Ishikawa (cell line): Measurements from ENCODE around the gene HK1.

Experiments used
- CEBPB ChIP-seq: IDR thresholded peaks from 2 replicates; pipeline ENCODE4 v1.6.1; 2012
- CREB1 ChIP-seq: IDR thresholded peaks from 2 replicates; pipeline ENCODE4 v1.6.1; 2012; ENCODE audit warnings: low read depth
- EGR1 ChIP-seq: IDR thresholded peaks from 2 replicates; pipeline ENCODE4 v1.6.1; 2012
- EP300 ChIP-seq: IDR thresholded peaks from 2 replicates; pipeline ENCODE4 v1.6.1; 2012; ENCODE audit warnings: borderline replicate concordance
- FOXM1 ChIP-seq: IDR thresholded peaks from 2 replicates; pipeline ENCODE4 v1.6.1; 2012; ENCODE audit warnings: low read depth, borderline replicate concordance
- MAX ChIP-seq: IDR thresholded peaks from 2 replicates; pipeline ENCODE4 v1.6.1; 2012
- NFIC ChIP-seq: IDR thresholded peaks from 2 replicates; pipeline ENCODE4 v1.6.1; 2012
- RAD21 ChIP-seq: IDR thresholded peaks from 2 replicates; pipeline ENCODE4 v1.6.1; 2012; ENCODE audit warnings: low read depth
- TAF1 ChIP-seq: IDR thresholded peaks from 2 replicates; pipeline ENCODE4 v1.6.1; 2012; ENCODE audit warnings: low read depth, mild to moderate bottlenecking
- TCF12 ChIP-seq: IDR thresholded peaks from 2 replicates; pipeline ENCODE4 v1.6.1; 2012; ENCODE audit warnings: low read depth
- TEAD4 ChIP-seq: IDR thresholded peaks from 2 replicates; pipeline ENCODE4 v1.6.1; 2012
- USF1 ChIP-seq: IDR thresholded peaks from 2 replicates; pipeline ENCODE4 v1.6.1; 2012
- YY1 ChIP-seq: IDR thresholded peaks from 2 replicates; pipeline ENCODE4 v1.6.1; 2012; ENCODE audit warnings: low read depth
- ZBTB7A ChIP-seq: IDR thresholded peaks from 2 replicates; pipeline ENCODE4 v1.6.1; 2012; ENCODE audit warnings: low read depth
- TF ChIP-seq, protein P1 (sequence below): IDR thresholded peaks from 2 replicates; pipeline ENCODE4 v1.6.1; 2012; ENCODE audit warnings: low read depth, mild to moderate bottlenecking

The HK1 gene

GRCh38 chr10:69356187-69356586 is 77.9 kb downstream of the HK1 start:
- TF ChIP-seq TEAD4 = no peak
- TF ChIP-seq TCF12 = no peak
- no peak for TF ChIP-seq RAD21
- TF ChIP-seq EP300 = no peak
- no peak for TF ChIP-seq FOXM1
- TF ChIP-seq CEBPB = no peak
- no peak for TF ChIP-seq YY1
- no peak for TF ChIP-seq EGR1
- no peak for TF ChIP-seq USF1
- TF ChIP-seq TAF1 = no peak

DNA sequence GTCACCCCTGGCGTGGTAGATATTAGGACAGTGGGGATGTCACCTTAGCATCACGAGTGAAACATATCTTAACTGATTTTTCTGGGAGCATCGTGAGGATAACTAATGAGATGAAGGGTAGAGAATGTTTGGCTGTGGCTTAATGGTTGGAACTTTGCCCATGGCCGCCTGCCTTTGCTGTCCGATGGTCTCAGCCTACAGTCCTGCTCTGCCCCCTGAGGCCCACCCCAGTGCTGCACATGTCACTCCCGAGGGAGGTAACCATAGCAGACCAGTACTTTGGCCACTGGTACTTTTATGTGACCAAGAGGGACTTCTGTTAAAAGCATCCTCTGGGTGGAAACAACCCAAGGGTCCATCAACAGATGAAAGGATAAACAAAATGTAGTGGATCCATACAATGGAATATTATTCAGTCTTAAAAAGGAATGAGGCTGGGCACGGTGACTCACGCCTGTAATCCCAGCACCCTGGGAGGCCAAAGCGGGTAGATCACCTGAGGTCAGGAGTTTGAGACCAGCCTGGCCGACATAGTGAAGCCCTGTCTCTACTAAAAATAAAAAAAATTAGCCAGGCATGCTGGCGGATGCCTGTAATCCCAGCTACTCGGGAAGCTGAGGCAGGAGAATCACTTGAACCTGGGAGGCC is 80.0 kb downstream of the HK1 start:
- TF ChIP-seq ZBTB7A = no peak
- TF ChIP-seq TAF1 = no peak
- no peak for TF ChIP-seq CREB1
- TF ChIP-seq, protein P1, sequence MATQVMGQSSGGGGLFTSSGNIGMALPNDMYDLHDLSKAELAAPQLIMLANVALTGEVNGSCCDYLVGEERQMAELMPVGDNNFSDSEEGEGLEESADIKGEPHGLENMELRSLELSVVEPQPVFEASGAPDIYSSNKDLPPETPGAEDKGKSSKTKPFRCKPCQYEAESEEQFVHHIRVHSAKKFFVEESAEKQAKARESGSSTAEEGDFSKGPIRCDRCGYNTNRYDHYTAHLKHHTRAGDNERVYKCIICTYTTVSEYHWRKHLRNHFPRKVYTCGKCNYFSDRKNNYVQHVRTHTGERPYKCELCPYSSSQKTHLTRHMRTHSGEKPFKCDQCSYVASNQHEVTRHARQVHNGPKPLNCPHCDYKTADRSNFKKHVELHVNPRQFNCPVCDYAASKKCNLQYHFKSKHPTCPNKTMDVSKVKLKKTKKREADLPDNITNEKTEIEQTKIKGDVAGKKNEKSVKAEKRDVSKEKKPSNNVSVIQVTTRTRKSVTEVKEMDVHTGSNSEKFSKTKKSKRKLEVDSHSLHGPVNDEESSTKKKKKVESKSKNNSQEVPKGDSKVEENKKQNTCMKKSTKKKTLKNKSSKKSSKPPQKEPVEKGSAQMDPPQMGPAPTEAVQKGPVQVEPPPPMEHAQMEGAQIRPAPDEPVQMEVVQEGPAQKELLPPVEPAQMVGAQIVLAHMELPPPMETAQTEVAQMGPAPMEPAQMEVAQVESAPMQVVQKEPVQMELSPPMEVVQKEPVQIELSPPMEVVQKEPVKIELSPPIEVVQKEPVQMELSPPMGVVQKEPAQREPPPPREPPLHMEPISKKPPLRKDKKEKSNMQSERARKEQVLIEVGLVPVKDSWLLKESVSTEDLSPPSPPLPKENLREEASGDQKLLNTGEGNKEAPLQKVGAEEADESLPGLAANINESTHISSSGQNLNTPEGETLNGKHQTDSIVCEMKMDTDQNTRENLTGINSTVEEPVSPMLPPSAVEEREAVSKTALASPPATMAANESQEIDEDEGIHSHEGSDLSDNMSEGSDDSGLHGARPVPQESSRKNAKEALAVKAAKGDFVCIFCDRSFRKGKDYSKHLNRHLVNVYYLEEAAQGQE = no peak
- no peak for TF ChIP-seq YY1
- no peak for TF ChIP-seq NFIC
- no peak for TF ChIP-seq CEBPB
- TF ChIP-seq MAX = no peak
- no peak for TF ChIP-seq EP300
- TF ChIP-seq EGR1 = no peak
- no peak for TF ChIP-seq TCF12
- no peak for TF ChIP-seq TEAD4
- no peak for TF ChIP-seq USF1

- no peak for TF ChIP-seq TAF1
- TF ChIP-seq EGR1 = no peak
- no peak for TF ChIP-seq CREB1
- TF ChIP-seq MAX = no peak
- TF ChIP-seq TEAD4 = no peak
- TF ChIP-seq CEBPB = no peak
- TF ChIP-seq, protein P1 = no peak
- no peak for TF ChIP-seq USF1
- no peak for TF ChIP-seq ZBTB7A
- TF ChIP-seq FOXM1 = no peak
- TF ChIP-seq NFIC = no peak
- TF ChIP-seq YY1 = no peak
- no peak for TF ChIP-seq EP300
- no peak for TF ChIP-seq TCF12
- no peak for TF ChIP-seq RAD21
Measured at GRCh38 chr10:69359148-69359547, 80.9 kb downstream of the HK1 start.

DNA sequence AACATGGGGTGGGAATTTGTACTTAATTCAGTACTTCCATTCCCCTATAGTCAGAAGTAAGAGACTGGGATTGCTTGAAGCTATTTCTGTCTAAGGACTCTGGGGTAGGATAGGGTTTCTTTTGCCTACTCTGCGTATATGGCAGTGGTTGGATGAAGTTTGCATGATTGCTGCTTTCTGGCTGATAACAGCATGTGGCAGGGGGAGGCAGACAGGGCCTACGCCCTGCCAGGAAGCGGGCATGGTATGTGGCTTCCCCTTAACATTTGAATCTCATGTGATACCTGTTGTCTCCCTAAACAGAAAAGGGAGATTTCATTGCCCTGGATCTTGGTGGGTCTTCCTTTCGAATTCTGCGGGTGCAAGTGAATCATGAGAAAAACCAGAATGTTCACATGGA is 81.3 kb downstream of the HK1 start:
- TF ChIP-seq TCF12 = no peak
- TF ChIP-seq TAF1 = no peak
- TF ChIP-seq USF1 = no peak
- TF ChIP-seq FOXM1 = no peak
- TF ChIP-seq ZBTB7A = no peak
- TF ChIP-seq, protein P1 = no peak
- no peak for TF ChIP-seq NFIC
- no peak for TF ChIP-seq RAD21
- no peak for TF ChIP-seq EGR1
- no peak for TF ChIP-seq EP300
